Chondrocyte (in vitro differentiated cells): ENCODE measurements around the gene WWOX. TPM values are rescaled to one million over a fixed set of nuclear protein-coding genes. Genes with fewer than 3 reads are reported as not detected.

Source experiments
- DNase-seq: peaks from one replicate; pipeline ENCODE4 v3.0.0; 2021; ENCODE audit warnings: mixed read lengths, low spot score
- H3K27ac Mint-ChIP-seq: one replicate; pipeline ENCODE4 v1.8.0; 2021; ENCODE audit warnings: mild to moderate bottlenecking, moderate library complexity, mixed read lengths; ENCODE audit not compliant: unreplicated experiment
- H3K27me3 Mint-ChIP-seq: 2 replicates; pipeline ENCODE4 v1.8.0; 2021; ENCODE audit warnings: low read depth, mixed read lengths
- H3K36me3 Mint-ChIP-seq: 2 replicates; pipeline ENCODE4 v1.8.0; 2021; ENCODE audit warnings: low read depth, mixed read lengths
- H3K4me1 Mint-ChIP-seq: 2 replicates; pipeline ENCODE4 v1.8.0; 2021; ENCODE audit warnings: low read depth, mild to moderate bottlenecking, mixed read lengths
- H3K4me3 Mint-ChIP-seq: one replicate; pipeline ENCODE4 v1.8.0; 2021; ENCODE audit warnings: mild to moderate bottlenecking, moderate library complexity, mixed read lengths; ENCODE audit not compliant: unreplicated experiment
- H3K9me3 Mint-ChIP-seq: 2 replicates; pipeline ENCODE4 v1.8.0; 2021; ENCODE audit warnings: low read depth, mixed read lengths
- total RNA-seq: library from RNA; stranded (reverse); gene quantifications from 3 replicates; pipeline ENCODE4 v1.2.1, GENCODE V29; 2021
- TF ChIP-seq, protein P1 (sequence below): fragments of 200-600 bp; sonication (generic); IDR thresholded peaks from 2 replicates; pipeline ENCODE4 v1.5.0; 2021; ENCODE audit warnings: antibody characterized with exemption, mild to moderate bottlenecking, moderate library complexity

WWOX gene
- total RNA-seq, 1 donor from 2014 or later: 12.1 TPM

DNA sequence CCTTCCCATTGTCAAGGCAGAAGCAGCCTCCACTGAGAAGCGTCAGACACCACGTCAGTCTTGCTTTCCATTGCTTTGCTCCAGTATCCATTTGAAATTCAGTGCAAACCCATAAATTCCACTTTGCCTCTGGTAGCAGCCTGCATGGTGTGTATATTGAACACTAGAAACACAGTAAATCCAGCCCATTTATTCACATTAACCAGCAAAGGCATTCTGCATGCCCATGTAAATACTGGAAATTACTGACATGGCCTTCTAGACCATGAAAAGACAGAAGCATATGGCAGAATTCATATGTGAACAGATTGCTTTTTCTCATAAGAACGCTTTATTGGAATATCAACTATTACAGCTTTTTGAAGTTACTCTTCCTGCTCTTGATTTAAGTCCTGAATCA, 595.0 kb downstream of the WWOX start:
- no peak overlapping the region for H3K27ac Mint-ChIP-seq
- H3K4me3 Mint-ChIP-seq: no peak overlapping the region
- TF ChIP-seq, protein P1, sequence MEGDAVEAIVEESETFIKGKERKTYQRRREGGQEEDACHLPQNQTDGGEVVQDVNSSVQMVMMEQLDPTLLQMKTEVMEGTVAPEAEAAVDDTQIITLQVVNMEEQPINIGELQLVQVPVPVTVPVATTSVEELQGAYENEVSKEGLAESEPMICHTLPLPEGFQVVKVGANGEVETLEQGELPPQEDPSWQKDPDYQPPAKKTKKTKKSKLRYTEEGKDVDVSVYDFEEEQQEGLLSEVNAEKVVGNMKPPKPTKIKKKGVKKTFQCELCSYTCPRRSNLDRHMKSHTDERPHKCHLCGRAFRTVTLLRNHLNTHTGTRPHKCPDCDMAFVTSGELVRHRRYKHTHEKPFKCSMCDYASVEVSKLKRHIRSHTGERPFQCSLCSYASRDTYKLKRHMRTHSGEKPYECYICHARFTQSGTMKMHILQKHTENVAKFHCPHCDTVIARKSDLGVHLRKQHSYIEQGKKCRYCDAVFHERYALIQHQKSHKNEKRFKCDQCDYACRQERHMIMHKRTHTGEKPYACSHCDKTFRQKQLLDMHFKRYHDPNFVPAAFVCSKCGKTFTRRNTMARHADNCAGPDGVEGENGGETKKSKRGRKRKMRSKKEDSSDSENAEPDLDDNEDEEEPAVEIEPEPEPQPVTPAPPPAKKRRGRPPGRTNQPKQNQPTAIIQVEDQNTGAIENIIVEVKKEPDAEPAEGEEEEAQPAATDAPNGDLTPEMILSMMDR: no peak
- H3K36me3 Mint-ChIP-seq: no peaks in the 10 kb centered on the region
- peaks cover 2% of the 10 kb centered on the region for H3K4me1 Mint-ChIP-seq
- H3K27me3 Mint-ChIP-seq: no peaks in the 10 kb centered on the region
- peaks cover 7% of the 10 kb centered on the region for H3K9me3 Mint-ChIP-seq
- DNase-seq: no peak

DNA sequence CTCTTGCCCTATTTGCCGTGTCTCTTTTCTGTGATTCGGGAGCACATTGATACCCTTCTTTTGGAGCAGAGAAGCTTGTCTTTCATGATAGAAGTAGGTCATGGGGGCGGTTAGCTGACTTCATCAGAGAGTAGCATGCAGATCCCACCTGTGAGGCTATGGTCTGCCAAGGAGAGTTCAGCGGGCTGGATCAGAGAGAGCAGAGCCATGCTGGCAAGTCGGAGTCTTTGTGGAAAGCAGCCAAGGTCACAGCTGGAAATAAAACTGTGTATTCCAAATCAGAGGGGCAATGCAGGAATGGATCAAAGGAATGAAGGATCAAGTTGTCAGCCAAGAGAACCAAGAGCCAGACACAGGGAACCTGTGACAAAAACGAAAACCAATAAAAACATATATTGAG, 595.9 kb downstream of the WWOX start:
- Mint-ChIP-seq H3K4me3 (no peak overlapping the region), H3K9me3 (peaks cover 7% of the 10 kb centered on the region), H3K36me3 (no peaks in the 10 kb centered on the region), H3K4me1 (no peaks in the 10 kb centered on the region), H3K27me3 (no peaks in the 10 kb centered on the region), H3K27ac (no peak overlapping the region)
- DNase-seq: no peak
- TF ChIP-seq, protein P1: no peak

DNA sequence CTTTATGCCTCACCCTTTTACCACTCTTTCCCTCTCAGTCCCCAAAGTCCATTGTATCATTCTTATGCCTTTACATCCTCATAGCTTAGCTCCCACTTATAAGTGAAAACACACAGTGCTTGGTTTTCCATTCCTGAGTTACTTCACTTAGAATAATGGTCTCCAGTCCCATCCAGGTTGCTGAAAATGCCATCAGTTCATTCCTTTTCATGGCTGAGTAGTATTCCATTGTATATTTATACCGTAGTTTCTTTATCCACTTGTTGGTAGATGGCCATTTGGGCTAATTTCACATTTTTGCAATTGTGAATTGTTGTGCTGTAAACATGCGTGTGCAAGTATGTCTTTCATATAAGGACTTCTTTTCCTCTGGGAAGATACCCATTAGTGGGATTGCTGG, 597.3 kb downstream of the WWOX start:
- Mint-ChIP-seq H3K27ac (no peak overlapping the region), H3K4me3 (no peak overlapping the region), H3K9me3 (peaks cover 7% of the 10 kb centered on the region), H3K4me1 (no peaks in the 10 kb centered on the region), H3K27me3 (no peaks in the 10 kb centered on the region), H3K36me3 (no peaks in the 10 kb centered on the region)
- no peak for DNase-seq
- TF ChIP-seq, protein P1: no peak

DNA sequence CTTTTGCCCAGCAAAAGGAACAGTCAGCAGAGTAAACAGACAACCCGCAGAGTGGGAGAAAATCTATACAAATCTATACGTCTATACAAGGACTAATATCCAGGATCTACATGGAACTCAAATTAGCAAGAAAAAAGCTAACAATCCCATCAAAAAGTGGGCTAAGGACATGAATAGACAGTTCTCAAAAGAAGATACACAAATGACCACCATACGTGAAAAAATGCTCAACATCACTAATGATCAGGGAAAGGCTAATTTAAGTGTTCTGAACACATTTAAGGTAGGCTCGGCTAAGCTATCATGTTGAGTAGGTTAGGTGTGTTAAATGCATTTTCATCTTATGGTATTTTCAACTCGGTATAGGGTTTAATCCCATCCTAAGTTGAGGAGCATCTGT, 598.0 kb downstream of the WWOX start:
- Mint-ChIP-seq H3K4me3 (no peak overlapping the region), H3K4me1 (no peaks in the 10 kb centered on the region), H3K36me3 (no peaks in the 10 kb centered on the region), H3K27me3 (no peaks in the 10 kb centered on the region), H3K9me3 (peaks cover 7% of the 10 kb centered on the region), H3K27ac (no peak overlapping the region)
- TF ChIP-seq, protein P1: no peak
- DNase-seq: no peak

DNA sequence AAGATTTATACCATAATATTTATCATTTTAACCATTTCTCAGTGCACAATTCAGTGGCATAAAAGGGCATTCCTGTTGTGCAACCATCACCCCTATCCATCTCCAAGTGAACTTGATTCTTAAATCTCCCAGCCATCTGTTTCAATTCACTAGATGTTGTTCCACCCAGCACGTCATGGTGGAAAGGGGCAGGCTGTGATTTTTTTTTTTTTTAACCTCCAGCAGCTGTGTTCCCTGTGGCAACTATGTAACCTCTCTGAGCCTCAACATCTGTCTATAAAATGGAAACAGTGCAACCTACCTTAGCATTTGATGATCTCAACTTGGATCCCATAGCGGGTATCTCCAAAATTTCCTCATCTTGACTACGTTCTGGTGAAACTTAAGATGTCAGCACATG, 604.5 kb downstream of the WWOX start:
- H3K9me3 Mint-ChIP-seq: peaks cover 3% of the 10 kb centered on the region
- peaks cover 5% of the 10 kb centered on the region for H3K4me1 Mint-ChIP-seq
- TF ChIP-seq, protein P1: no peak
- H3K27ac Mint-ChIP-seq: no peak overlapping the region
- H3K36me3 Mint-ChIP-seq: no peaks in the 10 kb centered on the region
- H3K4me3 Mint-ChIP-seq: no peak overlapping the region
- DNase-seq: no peak
- H3K27me3 Mint-ChIP-seq: no peaks in the 10 kb centered on the region
